Spleen (tissue), 7 donors: Measurements from ENCODE around the gene IMPDH1.

Source experiments
- POLR2A ChIP-seq, 3 donors: fragments of 450-650 bp; IDR thresholded peaks; one replicate each; pipeline ENCODE4 v1.5.1; 2017; ENCODE audit warnings: antibody characterized with exemption in 3 of 3, mild to moderate bottlenecking in 1 of 3
- POLR2AphosphoS5 ChIP-seq, 3 donors: sonication (generic); formaldehyde crosslinking; IDR thresholded peaks; one replicate each; pipeline ENCODE4 v1.5.1; 2017; ENCODE audit warnings: antibody characterized with exemption in 3 of 3
- TF ChIP-seq, protein P1 (sequence below), 11 experiments: fragments of 200-600 bp in 7 of 11; fragments of 450-650 bp in 4 of 11; sonication (generic) in 4 of 11; IDR thresholded peaks in 8 of 11; conservative IDR thresholded peaks in 3 of 11; 1 replicate in 7 of 11; 2 replicates in 4 of 11; pipeline versions ENCODE4 v1.4.0 to v1.8.0; 2016 to 2021; ENCODE audit warnings: antibody characterized with exemption in 11 of 11, inconsistent platforms in 4 of 11, mild to moderate bottlenecking in 1 of 11
- donor health status: DM: no; HTN: no; CAD: no; lungs with moderate emphysema.
- donor health status: DM: no; HTN: no; CAD: no.
- donor health status: DM: no; HTN: no; CAD: no.

DNA sequence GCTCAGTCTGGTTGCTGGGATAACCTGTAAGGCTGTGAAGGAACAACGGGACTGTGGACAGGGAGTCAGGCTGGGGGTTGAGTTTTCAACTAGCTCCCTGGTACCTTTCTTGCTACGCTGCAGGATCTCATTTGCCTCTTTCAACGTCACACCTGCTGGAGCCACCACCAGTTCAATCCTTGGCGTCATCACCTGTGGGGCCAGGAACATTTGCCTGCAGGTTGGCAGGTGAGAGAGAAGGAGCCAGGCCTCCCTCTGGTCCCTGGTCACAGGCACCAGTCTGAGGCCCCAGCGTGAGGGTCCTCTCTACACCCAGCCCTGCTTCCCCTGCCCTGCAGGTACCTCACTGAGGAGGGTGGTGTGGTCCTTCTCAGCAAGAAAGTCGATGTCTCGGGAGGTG lies 9.8 kb downstream of the IMPDH1 start:
- TF ChIP-seq, protein P1, sequence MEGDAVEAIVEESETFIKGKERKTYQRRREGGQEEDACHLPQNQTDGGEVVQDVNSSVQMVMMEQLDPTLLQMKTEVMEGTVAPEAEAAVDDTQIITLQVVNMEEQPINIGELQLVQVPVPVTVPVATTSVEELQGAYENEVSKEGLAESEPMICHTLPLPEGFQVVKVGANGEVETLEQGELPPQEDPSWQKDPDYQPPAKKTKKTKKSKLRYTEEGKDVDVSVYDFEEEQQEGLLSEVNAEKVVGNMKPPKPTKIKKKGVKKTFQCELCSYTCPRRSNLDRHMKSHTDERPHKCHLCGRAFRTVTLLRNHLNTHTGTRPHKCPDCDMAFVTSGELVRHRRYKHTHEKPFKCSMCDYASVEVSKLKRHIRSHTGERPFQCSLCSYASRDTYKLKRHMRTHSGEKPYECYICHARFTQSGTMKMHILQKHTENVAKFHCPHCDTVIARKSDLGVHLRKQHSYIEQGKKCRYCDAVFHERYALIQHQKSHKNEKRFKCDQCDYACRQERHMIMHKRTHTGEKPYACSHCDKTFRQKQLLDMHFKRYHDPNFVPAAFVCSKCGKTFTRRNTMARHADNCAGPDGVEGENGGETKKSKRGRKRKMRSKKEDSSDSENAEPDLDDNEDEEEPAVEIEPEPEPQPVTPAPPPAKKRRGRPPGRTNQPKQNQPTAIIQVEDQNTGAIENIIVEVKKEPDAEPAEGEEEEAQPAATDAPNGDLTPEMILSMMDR (IDR thresholded peaks at IDR 0.05 in 8 of 11, conservative IDR thresholded peaks at IDR 0.05 in 3 of 11), result no peak
- TF ChIP-seq POLR2AphosphoS5 (IDR thresholded peaks at IDR 0.05) (no peak), POLR2A (IDR thresholded peaks at IDR 0.05) (no peak)
